ENCODE measurements around the gene IL13RA1. TPM values are rescaled to one million over a fixed set of nuclear protein-coding genes. Genes with fewer than 3 reads are reported as not detected.

IL13RA1 gene
- total RNA-seq, 4 donors from 2014 or later = 44.1 to 69.6 (median 56.7) TPM

DNA sequence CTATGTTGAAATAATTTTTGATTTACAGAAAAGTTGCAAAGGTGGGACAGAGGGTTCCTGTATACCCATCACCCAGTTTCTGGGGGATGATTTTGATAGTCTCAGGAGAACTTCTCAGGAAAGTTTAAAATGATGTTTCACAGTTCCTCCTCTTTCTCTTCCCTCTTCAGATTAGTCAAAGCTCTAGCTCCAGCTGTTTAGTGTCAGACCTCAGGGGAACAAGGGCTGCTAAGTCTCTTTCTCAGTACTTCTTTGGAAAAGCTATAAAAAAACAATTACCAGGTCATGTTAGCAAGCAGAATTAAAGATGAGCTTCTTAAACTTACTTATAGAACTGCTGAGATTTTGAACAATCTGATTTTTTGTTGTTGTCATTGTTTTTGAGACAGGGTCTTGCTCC is 12.2 kb downstream of the IL13RA1 start:
- Histone ChIP-seq H3K27ac (no peak overlapping the region), H3K4me3 (no peak overlapping the region), H3K9me3 (no peaks in the 10 kb centered on the region), H3K27me3 (no peaks in the 10 kb centered on the region), H3K4me1 (peaks cover 0 to 20% (median 0%) of the 10 kb centered on the region in 3 donors), H3K36me3 (no peaks in the 10 kb centered on the region)
- intact Hi-C loops (cut with DNase I) = no loop called here
- DNase-seq = no peak
- TF ChIP-seq, protein P1, sequence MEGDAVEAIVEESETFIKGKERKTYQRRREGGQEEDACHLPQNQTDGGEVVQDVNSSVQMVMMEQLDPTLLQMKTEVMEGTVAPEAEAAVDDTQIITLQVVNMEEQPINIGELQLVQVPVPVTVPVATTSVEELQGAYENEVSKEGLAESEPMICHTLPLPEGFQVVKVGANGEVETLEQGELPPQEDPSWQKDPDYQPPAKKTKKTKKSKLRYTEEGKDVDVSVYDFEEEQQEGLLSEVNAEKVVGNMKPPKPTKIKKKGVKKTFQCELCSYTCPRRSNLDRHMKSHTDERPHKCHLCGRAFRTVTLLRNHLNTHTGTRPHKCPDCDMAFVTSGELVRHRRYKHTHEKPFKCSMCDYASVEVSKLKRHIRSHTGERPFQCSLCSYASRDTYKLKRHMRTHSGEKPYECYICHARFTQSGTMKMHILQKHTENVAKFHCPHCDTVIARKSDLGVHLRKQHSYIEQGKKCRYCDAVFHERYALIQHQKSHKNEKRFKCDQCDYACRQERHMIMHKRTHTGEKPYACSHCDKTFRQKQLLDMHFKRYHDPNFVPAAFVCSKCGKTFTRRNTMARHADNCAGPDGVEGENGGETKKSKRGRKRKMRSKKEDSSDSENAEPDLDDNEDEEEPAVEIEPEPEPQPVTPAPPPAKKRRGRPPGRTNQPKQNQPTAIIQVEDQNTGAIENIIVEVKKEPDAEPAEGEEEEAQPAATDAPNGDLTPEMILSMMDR (IDR thresholded peaks at IDR 0.05) = no peak
- no peak for TF ChIP-seq POLR2A (IDR thresholded peaks at IDR 0.05)

DNA sequence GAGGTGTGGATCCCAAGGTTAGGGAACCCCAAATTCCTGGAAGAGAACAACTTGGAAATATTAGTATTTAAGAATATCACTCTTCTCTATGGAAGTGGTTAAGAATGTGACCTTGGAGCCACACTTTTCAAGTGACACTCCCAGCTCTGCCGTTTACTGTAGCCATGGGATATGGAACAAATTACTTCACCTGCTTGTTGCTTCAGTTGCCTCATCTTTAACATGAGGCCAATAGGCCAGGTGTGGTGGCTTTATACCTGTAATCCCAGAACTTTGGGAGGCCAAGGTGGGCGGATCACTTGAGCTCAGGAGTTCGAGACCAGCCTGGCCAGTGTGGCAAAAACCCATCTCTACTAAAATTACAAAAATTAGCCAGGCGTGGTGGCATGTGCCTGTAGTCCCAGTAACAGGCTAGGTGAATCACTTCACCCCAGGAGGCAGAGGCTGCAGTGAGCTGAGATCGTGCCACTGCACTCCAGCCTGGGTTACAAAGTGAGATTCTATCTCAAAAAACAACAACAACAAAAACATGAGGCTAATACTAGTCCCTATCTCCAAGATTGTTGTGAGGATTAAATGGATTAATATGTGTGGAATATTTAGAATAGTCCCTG is 13.0 kb downstream of the IL13RA1 start:
- no peak for TF ChIP-seq POLR2A (IDR thresholded peaks at IDR 0.05)
- TF ChIP-seq, protein P1 (IDR thresholded peaks at IDR 0.05) = no peak
- Histone ChIP-seq H3K36me3 (no peaks in the 10 kb centered on the region), H3K9me3 (no peaks in the 10 kb centered on the region), H3K4me1 (peaks cover 0 to 23% (median 0%) of the 10 kb centered on the region in 3 donors), H3K27ac (no peak overlapping the region), H3K27me3 (no peaks in the 10 kb centered on the region), H3K4me3 (no peak overlapping the region)
- DNase-seq = no peak
- intact Hi-C loops (cut with DNase I) = no loop called here
- 20 to 62% methylated on average over 1 to 4 of the region's 5 CpGs for WGBS, 2 donors

DNA sequence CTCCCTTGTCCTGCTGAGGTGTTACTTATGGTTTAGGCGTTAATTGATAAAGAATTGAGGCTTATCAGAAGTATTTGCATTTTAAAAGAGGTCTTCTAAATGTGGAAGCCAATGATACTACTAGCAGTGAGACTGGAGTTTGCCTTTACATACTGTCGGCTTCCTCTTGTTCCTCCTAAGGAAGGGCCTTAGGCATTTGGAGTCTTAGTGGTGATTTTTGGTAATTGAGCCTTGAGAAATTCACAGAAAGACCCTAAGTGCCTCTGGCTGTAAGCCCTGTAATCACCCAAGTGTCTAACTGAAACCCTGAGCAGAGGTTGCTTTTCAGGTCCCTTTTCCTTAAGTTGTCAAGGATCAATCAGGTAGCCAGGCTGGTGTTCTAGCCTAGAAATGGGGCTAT is 14.8 kb downstream of the IL13RA1 start:
- Histone ChIP-seq H3K4me1 (peaks cover 0 to 24% (median 0%) of the 10 kb centered on the region in 3 donors), H3K27me3 (no peaks in the 10 kb centered on the region), H3K27ac (no peak overlapping the region), H3K4me3 (no peak overlapping the region), H3K9me3 (no peaks in the 10 kb centered on the region), H3K36me3 (no peaks in the 10 kb centered on the region)
- intact Hi-C loops (cut with DNase I) = no loop called here
- DNase-seq = no peak
- TF ChIP-seq, protein P1 (IDR thresholded peaks at IDR 0.05) = no peak
- 61 to 86% methylated on average over 2 of the region's 2 CpGs for WGBS, 2 donors

DNA sequence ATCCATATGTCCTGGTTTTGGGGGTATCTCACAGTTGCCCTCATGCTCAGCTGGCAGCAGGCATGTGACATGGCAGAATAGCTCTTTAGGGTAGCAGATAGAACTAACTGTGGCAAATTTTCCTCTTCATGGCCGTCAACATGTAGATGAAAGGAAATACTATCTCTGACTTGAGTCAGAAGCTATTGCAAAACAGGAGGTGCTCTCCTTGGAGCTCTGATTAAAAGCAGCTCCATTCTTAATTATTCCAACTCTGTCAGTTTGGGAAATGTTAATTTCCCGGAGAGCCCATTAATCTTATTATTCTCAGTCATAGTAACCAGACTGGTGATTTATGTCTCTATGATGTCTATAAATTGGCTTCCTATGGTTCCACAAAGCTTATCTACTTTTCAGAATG is 18.2 kb downstream of the IL13RA1 start:
- Histone ChIP-seq H3K27me3 (no peaks in the 10 kb centered on the region), H3K27ac (no peak overlapping the region), H3K36me3 (peaks cover 0 to 19% (median 0%) of the 10 kb centered on the region in 3 donors), H3K4me1 (peaks cover 0 to 6% (median 0%) of the 10 kb centered on the region in 3 donors), H3K9me3 (no peaks in the 10 kb centered on the region), H3K4me3 (no peak overlapping the region)
- DNase-seq = no peak
- 51 to 83% methylated on average over 1 to 2 of the region's 2 CpGs for WGBS, 2 donors
- intact Hi-C loops (cut with DNase I) = no loop called here
- TF ChIP-seq, protein P1 (IDR thresholded peaks at IDR 0.05) = no peak
- no peak for TF ChIP-seq POLR2A (IDR thresholded peaks at IDR 0.05)

DNA sequence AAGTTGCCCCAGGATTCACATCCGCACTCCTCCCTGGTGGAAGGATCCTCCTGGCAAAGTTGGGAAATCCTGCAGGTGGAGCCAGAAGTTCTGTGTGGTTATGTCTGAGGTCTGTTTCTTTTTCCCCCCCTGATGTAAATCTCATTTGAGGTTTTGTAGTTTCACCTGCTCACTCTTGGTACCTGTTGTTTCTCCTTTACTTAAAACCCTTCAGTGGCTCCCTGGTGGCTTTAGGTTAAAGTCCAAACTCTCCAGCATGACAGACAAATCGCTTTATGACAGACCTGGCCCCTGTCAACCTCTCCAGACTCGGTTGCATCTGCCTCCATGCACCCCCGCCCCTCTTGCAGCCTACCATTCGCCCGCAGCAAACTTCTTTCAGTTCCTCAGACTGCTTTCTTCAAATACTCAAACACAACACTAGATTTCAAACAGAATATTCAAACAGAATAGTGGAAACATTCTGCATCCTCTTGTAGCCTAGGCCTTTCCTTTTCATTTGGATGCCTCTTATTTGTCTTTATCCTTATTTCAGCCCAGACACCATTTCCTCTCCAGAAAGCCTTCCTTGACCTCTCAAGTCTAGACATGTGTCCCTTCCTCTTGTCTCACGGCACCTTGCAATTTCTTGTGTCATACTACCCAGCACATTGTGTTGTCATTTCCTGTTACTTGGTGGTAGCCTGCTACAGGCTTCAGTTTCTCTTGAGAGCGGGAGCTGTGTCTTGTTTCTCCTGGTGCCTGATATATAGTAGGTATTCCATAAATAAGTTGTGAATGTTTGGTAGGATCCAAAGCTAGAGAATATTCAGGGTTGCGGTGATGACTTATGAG is 24.8 kb downstream of the IL13RA1 start:
- no peak for DNase-seq
- H3K9me3 ChIP-seq = no peaks in the 10 kb centered on the region

More for the DNA sequence above, 24.8 kb downstream of the IL13RA1 start:
- intact Hi-C loops (cut with DNase I) = no loop called here
- no peak for TF ChIP-seq POLR2A (IDR thresholded peaks at IDR 0.05)
- TF ChIP-seq, protein P1 (IDR thresholded peaks at IDR 0.05) = no peak
- H3K36me3 ChIP-seq = peaks cover 0 to 45% (median 0%) of the 10 kb centered on the region in 3 donors
- no peaks in the 10 kb centered on the region for H3K27me3 ChIP-seq
- no peaks in the 10 kb centered on the region for H3K4me1 ChIP-seq
- H3K27ac ChIP-seq = no peak overlapping the region
- H3K4me3 ChIP-seq = no peak overlapping the region
- 64 to 67% methylated on average over 9 of the region's 9 CpGs for WGBS, 2 donors
